Stimulated activated CD8-positive, alpha-beta memory T cell treated with anti-CD3 and anti-CD28 coated beads, Interleukin-15, amount 100 ng/mL, for 48 hours (primary cell): ENCODE results near the gene FAM114A2.
"Not testable (repeated sequence)": the region's sequence is repeated elsewhere in the genome, so short reads cannot be mapped to it uniquely, and the experiment has no call there.

Experiments
- DNase-seq, 2 donors: peaks; one replicate each; pipeline ENCODE4 v3.0.0-alpha.2; 2020; ENCODE audit warnings: low read depth in 2 of 2

The FAM114A2 gene

DNA sequence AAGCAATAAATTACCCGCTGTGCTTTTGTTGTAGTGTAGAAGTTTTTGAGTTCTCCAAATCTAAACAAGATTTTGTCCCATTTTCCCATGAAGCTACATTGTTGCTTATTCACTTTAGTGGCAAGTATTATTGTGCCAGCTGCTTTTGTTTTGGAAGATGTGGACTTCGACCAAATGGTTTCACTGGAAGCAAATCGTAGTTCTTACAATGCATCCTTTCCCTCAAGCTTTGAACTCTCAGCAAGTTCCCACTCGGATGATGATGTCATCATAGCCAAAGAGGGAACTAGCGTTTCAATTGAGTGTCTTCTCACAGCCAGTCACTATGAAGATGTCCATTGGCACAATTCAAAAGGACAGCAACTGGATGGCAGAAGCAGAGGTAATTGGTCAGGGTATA, 10.9 kb upstream of the FAM114A2 start:
- DNase-seq = no peak

DNA sequence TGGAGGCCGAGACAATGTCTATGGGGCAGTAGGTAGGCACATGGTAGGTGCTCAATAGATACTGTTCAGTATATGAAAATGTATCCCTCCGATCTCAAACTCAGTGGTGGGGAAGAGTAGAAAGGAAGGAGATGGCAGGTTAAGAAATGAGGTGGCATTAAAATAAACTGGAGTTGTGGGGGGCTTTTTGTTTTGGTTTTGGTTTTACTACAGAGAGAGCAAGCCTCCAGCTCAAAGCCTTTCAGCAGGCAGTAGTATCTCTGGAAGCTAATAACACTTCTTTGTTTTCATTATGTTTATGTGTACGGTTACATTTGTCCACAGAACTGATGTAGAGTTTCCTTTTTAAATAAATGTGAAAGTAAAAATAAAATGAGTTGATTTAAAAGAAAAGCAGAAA, 8.6 kb upstream of the FAM114A2 start:
- DNase-seq = no peak

DNA sequence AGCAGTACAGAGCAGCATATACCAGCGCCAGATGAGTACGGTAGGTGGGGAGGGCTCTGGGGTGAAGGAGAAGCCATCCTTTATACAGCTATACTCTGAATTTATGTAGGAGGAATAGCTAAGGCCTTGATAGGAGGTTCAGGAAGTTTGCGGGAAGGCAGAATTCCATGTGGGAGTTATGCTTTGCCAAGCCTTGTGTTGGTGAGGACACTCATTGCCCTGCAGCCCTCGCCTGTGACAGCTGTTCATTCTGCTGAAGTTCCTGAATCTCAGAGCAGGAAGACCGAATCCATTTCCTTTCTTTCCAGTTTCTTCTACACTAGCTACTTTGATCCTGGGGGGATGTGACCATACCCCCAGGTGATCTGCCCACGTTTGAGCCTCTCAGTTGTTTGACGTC, 7.8 kb upstream of the FAM114A2 start:
- DNase-seq = no peak

DNA sequence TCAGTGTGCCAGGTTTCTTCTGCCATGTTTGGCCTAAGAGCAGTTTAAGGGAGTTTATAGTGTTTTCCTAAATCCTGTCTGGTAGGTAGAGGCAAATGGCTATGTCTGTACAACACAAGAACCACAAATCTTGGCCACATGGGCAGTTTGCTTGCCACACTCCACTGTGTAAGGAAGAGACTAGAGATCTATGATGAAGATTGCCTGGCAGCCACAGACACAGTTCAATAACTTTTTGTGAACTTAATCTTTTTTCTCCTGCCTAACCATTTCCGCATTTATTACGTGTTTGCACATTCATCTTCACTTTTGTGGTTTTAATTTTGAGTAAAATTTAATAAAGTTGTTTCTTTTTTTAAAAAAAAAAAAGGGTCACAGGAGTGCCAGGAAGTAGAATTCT, 5.9 kb upstream of the FAM114A2 start:
- no peak for DNase-seq

DNA sequence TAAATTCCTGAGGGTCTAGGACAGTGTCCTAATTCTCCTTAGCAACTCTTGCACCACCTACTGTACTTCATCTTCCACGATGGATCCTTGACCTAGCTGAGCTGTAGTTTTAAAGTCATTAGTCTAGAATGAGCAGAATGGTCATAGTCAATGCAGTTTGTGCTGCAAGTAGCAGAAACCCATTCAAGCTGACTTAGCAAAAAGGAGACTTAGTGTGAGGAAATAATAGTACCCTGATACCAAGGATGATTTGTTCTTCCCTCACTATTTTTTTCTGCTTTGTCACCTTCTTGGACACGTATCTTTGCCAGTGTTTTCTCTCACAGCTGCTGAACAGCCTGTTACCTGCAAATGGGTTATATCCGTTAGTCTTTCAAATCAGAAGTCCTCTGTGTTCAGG, 5.4 kb upstream of the FAM114A2 start:
- no peak for DNase-seq

DNA sequence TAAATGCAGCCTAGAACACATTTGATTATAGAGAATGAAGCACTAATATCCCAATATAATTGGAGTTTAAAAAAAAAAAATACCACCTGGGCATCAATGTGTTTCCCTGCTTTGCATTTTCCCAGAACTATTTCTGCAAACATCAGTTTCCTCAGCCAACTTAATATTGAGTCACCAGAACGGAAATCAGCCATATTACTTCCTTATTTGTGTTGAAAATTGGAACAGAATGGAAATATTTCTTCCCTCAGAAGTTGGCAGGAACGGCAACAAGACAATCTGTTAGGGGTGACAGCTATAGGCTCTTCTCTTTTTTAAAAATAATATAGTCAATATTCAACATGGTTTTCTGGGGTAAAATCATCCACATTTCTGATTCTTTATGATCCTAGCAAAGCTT, 4.1 kb upstream of the FAM114A2 start:
- DNase-seq = no peak

DNA sequence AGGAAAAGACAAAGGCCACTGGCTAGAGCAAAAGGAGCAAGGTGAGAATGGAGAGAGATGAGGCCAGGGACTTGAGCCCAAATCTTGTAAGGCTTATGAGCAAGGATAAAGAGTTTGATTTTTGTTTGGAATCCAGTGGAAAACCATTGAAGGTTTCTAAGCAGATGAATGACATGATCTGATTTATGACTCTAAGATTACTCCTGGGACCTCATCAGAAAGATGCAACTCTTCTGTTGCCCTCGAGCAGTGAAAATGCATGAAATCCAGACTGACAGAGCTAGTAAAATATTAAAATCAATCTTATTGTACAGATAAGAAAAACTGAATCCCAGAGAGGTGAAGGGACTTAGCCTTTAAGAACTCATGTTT, 734 bp upstream of the FAM114A2 start:
- no peak for DNase-seq

DNA sequence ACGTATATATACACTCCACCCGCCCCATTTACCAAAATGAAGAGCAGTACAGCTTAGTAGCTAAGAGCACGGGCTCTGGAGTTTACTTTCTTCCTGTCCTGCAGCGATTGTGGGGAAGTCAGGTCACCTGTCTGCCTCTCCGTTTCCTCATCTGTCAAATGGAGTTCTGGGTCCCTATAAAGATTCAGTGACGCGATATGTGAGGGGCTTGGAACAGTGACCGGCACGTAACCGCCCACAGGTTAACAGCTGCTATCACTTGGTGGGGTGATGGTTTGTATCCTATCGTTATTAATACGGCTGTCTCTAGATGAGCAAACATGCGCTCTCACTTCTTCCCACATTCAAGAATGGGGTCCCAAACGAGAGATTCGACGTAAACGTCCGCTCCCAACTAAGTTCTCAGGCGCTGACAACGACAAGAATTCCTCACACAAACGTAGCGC, 426 bp downstream of the FAM114A2 start:
- DNase-seq = peak; percentile 25 to 37

DNA sequence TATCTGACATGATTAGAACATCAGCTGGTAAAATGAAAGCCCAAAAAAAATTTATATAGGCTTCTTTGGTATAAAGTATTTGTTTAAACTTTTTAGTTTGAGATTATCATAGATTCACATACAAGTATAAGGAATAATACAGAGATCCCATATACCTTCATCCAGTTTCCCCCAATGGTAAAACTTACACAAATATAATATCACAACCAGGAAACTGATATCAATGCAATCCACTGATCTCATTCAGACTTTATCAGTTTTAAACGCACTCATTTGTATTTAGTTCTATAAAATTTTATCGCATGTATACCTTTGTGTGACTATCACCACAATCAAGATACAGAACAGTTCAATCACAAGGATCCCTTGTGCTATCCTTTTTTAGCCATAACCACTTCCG, 3.8 kb downstream of the FAM114A2 start:
- DNase-seq = no peak

DNA sequence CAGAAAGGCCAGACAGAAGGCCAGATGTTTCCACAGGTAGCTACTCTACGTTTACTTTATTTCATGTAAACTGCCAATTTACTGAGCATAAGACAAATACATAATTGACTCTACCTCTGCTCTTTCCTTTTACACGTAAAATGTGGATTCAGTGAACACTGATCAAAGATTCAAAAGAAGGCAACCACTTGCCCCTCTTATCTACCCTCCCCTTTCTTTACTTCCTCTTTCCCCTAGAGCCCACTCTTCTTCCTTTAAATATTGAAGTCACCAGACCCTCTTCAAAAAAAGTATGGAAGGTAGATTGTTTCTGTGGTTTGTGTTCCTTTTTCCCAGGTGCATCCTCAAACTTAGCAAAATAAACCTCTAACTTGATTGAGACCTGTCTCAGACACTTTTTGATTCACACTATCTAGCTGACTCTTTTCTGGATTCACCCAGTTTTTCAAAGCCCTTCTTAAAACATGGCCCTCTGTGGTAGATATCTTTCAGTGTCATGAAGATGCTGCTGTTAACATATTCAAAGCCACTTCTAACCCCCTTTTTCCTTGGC, 6.7 kb downstream of the FAM114A2 start:
- DNase-seq = no peak

DNA sequence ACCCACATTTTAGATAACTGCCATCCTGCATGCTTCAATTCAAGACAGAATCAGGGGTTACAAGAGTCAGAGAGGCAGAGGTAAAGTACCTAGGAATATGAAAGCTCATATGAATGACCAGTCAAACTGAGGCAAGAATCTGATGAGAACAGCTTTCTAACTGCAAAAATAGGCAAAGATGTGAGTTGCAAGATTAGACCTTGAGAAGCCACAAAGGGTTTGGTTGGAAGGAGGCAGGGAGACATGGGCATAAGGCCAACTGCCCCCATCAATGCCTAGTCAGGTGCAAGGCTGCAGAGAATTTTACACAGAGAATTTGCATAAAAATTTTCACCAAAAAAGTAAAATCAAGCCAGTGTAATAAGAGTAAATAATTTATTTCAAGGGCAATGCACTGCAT, 12.8 kb downstream of the FAM114A2 start:
- DNase-seq = no peak

DNA sequence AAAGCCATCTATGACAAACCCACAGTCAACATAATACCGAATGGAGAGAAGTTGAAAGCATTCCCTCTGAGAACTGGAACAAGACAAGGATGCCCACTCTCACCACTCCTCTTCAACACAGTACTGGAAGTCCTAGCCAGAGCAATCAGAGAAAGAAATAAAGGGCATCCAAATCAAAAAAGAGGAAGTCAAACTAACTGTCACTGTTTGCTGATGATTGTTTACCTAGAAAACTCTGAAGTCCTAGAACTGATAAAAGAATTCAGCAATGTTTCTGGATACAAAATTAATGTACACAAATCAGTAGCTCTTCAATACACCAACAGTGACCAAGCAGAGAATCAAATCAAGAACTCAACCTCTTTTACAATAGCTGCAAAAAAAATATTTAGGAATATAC, 19.8 kb downstream of the FAM114A2 start:
- not testable (repeated sequence) for DNase-seq

DNA sequence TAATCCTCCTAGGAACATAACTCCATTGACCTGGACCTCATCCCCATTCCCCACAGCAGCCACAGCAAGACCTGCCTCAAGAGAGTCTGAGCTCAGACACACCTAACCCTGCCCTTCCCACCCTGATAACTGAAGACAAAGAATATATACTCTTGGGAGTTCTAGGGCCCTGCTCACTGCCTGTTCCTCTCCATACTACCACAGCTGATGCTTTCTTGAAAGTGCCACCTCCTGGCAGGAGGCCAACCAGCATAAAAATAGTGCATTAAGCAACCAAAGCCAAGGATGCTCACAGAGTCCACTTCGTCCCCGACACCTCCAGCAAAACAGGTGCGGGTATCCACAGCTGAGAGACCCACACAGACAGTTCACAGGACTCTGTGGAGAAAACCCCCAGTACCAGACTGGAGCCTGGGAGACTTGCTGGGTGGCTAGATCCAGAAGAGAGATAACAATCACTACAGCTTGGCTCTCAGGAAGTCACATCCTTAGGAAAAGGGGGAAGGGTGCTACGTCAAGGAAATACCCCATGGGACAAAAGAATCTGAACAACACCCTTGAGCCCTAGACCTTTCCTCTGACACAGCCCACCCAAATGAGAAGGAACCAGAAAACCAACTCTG, 23.5 kb downstream of the FAM114A2 start:
- no peak for DNase-seq

DNA sequence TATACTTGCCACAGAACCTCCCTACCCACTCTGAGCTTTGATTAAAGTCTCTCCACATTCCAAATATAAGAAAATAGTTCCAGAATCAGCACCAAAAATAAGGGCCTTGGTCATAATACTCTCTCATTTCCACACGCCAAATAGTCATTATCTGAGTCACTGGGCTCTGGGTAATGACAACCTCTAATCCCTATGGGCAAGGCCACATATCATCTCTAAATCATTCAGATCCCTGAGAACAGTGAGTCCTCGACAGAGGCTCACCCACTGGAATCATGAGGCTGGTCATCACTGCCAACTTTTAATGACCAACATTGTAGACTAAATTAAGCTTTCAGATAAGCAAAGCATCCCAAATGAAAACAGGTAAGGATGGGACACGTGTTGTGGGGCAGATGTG, 28.1 kb downstream of the FAM114A2 start:
- DNase-seq = no peak

DNA sequence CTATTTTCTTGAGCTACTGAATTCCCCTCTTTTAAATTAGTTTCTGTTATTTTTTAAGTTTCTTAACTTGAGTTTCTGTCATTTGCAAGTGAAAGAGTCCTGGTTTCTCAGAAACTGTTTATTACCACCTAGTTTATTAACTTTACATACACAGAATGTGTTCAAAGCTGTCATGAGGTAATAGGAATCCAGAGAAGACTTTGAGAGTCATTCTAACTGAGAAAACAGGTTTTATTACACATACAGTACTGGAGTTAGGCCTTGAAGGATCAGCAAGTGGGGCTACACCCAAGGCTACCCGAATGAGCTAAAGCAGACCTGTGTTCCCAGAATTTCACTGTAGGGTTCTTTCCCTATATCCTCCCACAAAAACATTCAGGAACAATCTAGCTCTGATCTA, 33.1 kb downstream of the FAM114A2 start:
- no peak for DNase-seq

DNA sequence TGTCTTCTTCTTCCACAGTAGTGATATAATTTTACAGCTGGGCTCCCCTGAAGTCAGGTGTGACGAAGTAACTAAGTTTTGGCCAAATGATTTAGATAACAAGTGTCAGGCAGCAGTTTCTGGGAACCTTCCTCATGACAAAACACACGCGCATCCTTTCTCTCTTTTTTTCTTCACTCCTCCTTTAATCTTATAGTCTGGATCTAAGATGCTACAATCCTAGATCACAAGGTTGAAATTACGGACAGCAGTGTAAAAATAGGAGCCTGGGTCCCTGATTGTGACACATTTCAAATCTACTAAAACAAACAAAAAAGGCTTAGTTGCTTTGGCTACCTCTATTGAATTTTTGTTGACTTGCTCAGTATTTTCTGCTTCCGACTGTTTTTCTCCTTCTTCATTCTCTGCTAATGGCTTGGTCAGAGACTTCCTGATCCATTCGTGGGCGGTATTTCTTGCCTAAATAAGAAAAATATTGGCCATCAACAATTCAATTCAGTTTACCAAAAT, 36.1 kb downstream of the FAM114A2 start:
- no peak for DNase-seq

DNA sequence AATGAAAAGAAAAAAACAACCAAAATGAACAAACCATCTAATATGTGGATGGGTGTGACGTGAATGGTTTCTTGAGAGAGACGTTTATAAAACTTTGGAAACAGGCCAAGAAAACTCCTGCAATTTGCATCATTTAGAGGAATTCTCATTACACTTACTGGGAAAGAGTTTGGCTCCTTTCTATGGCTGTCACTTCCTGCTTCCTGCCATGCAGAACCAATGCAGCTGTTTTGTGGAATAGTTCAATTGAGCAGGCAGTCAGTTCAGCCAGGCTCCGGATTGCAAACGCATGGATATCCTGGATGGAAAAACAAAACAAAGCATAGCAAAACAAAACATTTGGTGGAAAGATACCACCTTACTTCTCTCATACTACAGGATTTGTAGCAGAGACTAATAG, 36.6 kb downstream of the FAM114A2 start:
- DNase-seq = no peak

DNA sequence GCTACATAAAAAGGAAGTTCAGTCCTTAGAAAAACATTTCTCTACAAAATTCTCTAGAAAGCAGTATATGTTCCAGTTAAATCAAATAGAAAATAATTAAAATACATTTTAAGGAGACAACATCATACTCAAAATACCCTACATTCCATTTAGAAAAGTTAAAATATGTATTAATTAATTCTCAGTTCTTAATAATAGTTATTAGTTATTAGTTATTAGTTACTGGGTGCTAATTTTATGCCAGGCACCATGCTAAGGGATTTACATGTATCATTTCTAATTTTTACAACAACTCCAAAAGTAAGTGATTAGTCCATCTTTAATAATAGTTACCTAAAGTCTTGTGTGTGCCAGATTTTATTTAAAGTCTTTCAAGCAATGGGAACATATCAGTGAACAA, 38.0 kb downstream of the FAM114A2 start:
- DNase-seq = no peak

DNA sequence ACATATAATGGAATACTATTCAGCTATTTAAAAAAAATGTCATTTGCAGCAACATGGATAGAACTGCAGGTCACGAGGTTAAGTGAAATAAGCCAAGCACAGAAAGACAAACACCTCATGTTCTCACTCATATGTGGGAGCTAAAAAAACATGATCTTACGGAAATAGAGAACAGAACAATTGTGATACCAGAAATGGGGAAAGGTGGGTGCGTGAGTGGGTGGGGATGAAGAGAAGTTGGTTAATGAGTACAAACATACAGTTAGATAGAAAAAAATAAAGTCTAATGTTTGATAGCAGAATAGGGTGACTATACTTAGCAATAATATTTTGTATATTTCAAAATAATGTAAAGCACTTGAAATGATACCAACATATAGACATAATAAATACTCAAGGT, 38.7 kb downstream of the FAM114A2 start:
- no peak for DNase-seq

DNA sequence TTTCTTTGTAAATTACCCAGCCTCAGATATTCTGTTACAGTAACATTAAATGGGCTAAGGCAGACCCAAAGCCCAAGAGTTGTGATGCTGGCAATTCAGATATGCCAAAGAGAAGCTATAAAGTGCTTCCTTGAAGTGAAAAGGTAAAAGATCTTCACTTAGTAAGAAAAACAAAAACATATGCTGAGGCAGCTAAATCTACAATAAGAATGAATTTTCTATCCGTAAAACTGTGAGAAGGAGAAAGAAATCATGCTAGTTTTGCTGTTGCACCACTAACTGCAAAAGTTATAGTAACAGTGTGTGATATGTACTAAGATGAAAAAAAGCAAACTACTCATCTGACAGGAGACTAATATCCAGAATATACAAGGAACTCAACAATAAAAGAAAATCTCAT, 39.9 kb downstream of the FAM114A2 start:
- no peak for DNase-seq

DNA sequence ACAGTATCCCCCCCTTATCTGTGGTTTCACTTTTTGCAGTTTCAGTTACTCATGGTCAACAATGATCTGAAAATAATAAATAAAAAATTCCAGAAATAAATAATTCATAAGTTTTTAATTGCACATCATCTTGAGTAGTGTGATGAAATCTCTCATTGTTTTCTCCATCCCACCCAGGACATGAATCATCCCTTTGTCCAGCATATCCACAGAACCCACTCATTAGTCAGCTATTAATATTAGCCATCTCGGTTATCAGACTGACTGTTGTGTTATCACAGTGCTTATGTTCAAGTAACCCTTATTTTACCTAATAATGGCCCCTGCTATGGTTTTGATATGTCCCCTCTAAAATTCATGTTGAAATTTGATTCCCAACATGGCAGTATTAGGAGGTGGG, 40.7 kb downstream of the FAM114A2 start:
- no peak for DNase-seq

DNA sequence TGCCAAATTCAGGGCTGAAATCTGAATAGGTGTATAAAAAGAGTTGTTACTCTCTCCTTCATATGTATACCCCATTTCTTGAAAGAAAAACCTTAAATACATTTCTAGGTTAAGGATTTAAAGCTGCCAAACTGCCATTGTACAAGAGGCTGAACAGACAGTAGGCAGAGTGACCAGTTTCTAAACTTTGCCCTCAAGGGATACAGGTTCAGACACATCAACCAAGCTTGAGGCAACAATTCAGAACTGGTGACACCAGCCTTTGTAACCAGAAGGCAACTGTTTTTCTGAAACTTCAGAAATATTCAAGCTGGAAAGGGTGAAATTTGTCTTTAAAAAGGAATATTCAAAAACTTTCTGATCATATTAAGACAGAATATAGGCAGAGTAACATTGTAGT, 47.5 kb downstream of the FAM114A2 start:
- DNase-seq = no peak

DNA sequence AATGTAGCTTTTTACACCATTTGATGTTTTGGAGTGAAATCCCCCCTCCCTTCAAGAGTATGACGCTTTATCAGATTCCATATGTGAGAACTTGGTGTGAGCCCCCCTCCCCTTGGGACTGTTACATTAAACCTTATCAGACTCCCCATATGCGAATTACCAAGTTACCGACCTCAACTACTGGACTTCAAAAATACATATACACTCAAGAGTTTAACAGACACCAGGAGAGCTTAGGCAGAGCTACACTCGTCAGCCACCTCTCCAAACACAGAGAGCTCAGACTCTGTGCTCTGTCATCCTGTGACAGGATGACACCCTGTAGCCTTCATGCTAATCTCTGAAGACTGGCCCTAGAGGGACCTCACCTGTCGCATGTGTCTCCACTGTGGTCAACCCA, 50.2 kb downstream of the FAM114A2 start:
- no peak for DNase-seq

DNA sequence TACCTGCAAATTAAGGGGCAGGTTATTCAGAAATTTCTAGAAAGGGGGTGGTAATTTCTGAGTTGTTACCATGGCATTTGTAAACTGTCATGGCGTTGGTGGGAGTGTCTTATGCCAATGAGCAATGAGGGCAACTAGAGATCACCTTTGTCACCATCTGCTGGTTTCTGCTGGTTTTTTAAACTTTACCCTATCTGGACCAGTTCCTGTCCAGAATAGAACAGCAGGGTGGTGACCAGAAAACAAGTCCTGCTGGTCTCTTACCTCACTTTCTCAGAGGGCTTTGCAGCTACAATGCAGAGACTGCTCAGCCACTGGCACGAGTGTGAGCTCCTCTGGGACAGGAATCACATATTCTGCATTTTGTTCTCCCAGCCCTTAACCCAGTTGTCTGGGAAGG, 51.4 kb downstream of the FAM114A2 start:
- no peak for DNase-seq
